ENCODE data around the gene TMEM143. TPM values are rescaled to one million over a fixed set of nuclear protein-coding genes. Genes with fewer than 3 reads are reported as not detected.

Gene TMEM143
- total RNA-seq, 1 experiment from 2014 or later: 24.8 TPM

- Histone ChIP-seq H3F3A (ENCODE audit: insufficient read depth, low read depth) (peaks cover 44% of the 10 kb centered on the region; the same call in 1 of the 2 replicates), H3K27me3 (ENCODE audit: insufficient read depth, low read depth) (no peaks in the 10 kb centered on the region), H4K20me1 (ENCODE audit: insufficient read depth) (peaks cover 11% of the 10 kb centered on the region), H3K4me2 (no peak overlapping the region), H3K4me1 (replicated peaks; ENCODE audit: insufficient read depth) (0 out of 2 replicates have a peak, but pooled peaks cover 7% of the 10 kb centered on the region), H3K9me2 (ENCODE audit: insufficient read depth) (no peaks in the 10 kb centered on the region), H3K27ac (no peak overlapping the region), H3K9me3 (ENCODE audit: insufficient read depth, low read depth) (no peaks in the 10 kb centered on the region), H2AFZ (no peak overlapping the region), H3K4me3 (no peak overlapping the region), H3K79me2 (ENCODE audit: low read depth) (no peaks in the 10 kb centered on the region), H3K36me3 (ENCODE audit: low read depth) (peaks cover 24% of the 10 kb centered on the region)
- intact Hi-C loops (cut with micrococcal nuclease; ENCODE audit: unreplicated experiment): no loop called here
- no peak for DNase-seq
- BruUV-seq (replicated peaks): no TSS peak
- ChIA-PET CTCF (no interaction called here), POLR2A (ENCODE audit: unreplicated experiment) (no interaction called here)
- TF ChIP-seq EZH2 (IDR thresholded peaks at IDR 0.05; ENCODE audit: low read depth): no peak
- no peak for TF ChIP-seq CTCF (conservative IDR thresholded peaks at IDR 0.05)
Measured at GRCh38 chr19:48382286-48382685, 18.5 kb upstream of the TMEM143 start.

DNA sequence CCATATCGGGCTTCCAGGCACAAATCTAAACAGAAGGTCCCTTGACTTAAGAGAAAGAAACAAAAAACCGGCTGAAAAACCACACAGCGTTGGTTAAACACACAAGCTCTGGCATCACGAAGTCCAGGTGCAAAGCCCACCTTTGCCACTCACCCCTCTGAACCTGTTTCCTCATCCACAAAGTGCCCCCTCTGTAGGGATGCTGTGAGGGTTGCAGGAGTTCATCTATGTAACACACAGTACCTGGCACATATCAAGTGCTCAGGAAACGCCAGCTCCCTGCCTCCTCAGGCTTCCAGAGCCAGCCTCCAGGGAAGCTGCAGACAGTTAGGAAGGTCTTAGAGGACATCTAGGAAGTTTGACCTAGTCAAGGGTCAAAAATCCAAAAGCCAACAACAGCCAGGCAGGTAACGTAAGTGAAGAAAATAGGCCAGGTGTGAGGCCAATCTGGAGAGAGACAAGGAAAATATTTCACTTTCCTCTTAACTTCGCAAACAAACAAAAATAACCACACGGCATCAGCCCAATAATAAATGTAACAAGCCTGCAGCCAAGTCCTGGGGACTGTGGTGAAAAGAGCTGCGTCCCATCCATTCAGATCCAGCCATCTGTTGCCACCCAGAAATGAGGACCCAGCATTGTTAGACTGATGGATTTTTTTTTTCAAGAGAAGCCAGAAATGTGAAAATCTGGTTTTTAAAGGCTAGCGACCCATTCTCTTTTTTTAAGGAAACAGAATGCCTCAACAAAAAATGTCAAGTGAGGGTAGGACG lies 17.6 kb upstream of the TMEM143 start:
- Histone ChIP-seq H3K4me2 (no peak overlapping the region), H3K36me3 (ENCODE audit: low read depth) (peaks cover 20% of the 10 kb centered on the region), H3K4me3 (no peak overlapping the region), H3K27me3 (ENCODE audit: insufficient read depth, low read depth) (no peaks in the 10 kb centered on the region), H3K4me1 (replicated peaks; ENCODE audit: insufficient read depth) (0 out of 2 replicates have a peak, but pooled peaks cover 7% of the 10 kb centered on the region), H3K79me2 (ENCODE audit: low read depth) (no peaks in the 10 kb centered on the region), H3K27ac (no peak overlapping the region), H4K20me1 (ENCODE audit: insufficient read depth) (peaks cover 8% of the 10 kb centered on the region), H3K9me3 (ENCODE audit: insufficient read depth, low read depth) (no peaks in the 10 kb centered on the region), H3K9me2 (ENCODE audit: insufficient read depth) (no peaks in the 10 kb centered on the region), H3F3A (ENCODE audit: insufficient read depth, low read depth) (peaks cover 44% of the 10 kb centered on the region; the same call in 1 of the 2 replicates), H2AFZ (no peak overlapping the region)
- DNase-seq: no peak
- intact Hi-C loops (cut with micrococcal nuclease; ENCODE audit: unreplicated experiment): no loop called here
- ChIA-PET CTCF (interaction anchor here (0.5 kb wide), 1 partner anchor 27 kb away, joined by 6 read pairs; no protein-coding TSS in a partner anchor), POLR2A (ENCODE audit: unreplicated experiment) (interaction anchor here (0.6 kb wide), 1 partner anchor 49 kb away, joined by 4 read pairs; no protein-coding TSS in a partner anchor)
- BruUV-seq (replicated peaks): no TSS peak
- TF ChIP-seq EZH2 (IDR thresholded peaks at IDR 0.05; ENCODE audit: low read depth): no peak

GRCh38 chr19:48379058-48379457 lies 15.3 kb upstream of the TMEM143 start:
- intact Hi-C loops (cut with micrococcal nuclease; ENCODE audit: unreplicated experiment): no loop called here
- no peak overlapping the region for H3K4me2 ChIP-seq
- DNase-seq: no peak
- H3K9me3 ChIP-seq (ENCODE audit: insufficient read depth, low read depth): no peaks in the 10 kb centered on the region
- H3K4me1 ChIP-seq (replicated peaks; ENCODE audit: insufficient read depth): 0 out of 2 replicates have a peak, but pooled peaks cover 7% of the 10 kb centered on the region
- no peaks in the 10 kb centered on the region for H3K27me3 ChIP-seq (ENCODE audit: insufficient read depth, low read depth)
- TF ChIP-seq CTCF (conservative IDR thresholded peaks at IDR 0.05) (no peak), EZH2 (IDR thresholded peaks at IDR 0.05; ENCODE audit: low read depth) (no peak)
- ChIA-PET CTCF (interaction anchor here (0.6 kb wide), 1 partner anchor 362 kb away, joined by 6 read pairs; no protein-coding TSS in a partner anchor), POLR2A (ENCODE audit: unreplicated experiment) (no interaction called here)
- H2AFZ ChIP-seq: no peak overlapping the region
- peaks cover 9% of the 10 kb centered on the region for H3K36me3 ChIP-seq (ENCODE audit: low read depth)
- BruUV-seq (replicated peaks): no TSS peak
- peaks cover 34% of the 10 kb centered on the region; the same call in 1 of the 2 replicates for H3F3A ChIP-seq (ENCODE audit: insufficient read depth, low read depth)
- H3K79me2 ChIP-seq (ENCODE audit: low read depth): no peaks in the 10 kb centered on the region
- H3K27ac ChIP-seq: no peak overlapping the region
- no peaks in the 10 kb centered on the region for H4K20me1 ChIP-seq (ENCODE audit: insufficient read depth)
- no peaks in the 10 kb centered on the region for H3K9me2 ChIP-seq (ENCODE audit: insufficient read depth)
- H3K4me3 ChIP-seq: no peak overlapping the region
